HepG2 (cell line): ENCODE results near the gene ZDHHC8. TPM values are rescaled to one million over a fixed set of nuclear protein-coding genes. Genes with fewer than 3 reads are reported as not detected.

Source experiments
- ATF1 ChIP-seq: IDR thresholded peaks from 2 replicates; pipeline ENCODE4 v1.6.1; 2016; ENCODE audit warnings: mild to moderate bottlenecking, control low read depth
- ATRX ChIP-seq: sonication (generic); formaldehyde crosslinking; IDR thresholded peaks from 2 replicates; pipeline ENCODE4 v1.4.0; 2020; ENCODE audit warnings: missing genetic modification reagents, borderline replicate concordance
- CBFB ChIP-seq: sonication (generic); formaldehyde crosslinking; IDR thresholded peaks from 2 replicates; pipeline ENCODE4 v1.4.0; 2020; ENCODE audit warnings: missing genetic modification reagents
- FOXJ3 ChIP-seq: sonication (generic); formaldehyde crosslinking; IDR thresholded peaks from 2 replicates; pipeline ENCODE4 v1.4.0; 2020; ENCODE audit warnings: missing genetic modification reagents, mild to moderate bottlenecking, borderline replicate concordance
- IKZF4 ChIP-seq: sonication (generic); formaldehyde crosslinking; IDR thresholded peaks from 2 replicates; pipeline ENCODE4 v1.5.1; 2020; ENCODE audit warnings: borderline replicate concordance, mild to moderate bottlenecking, low read depth, missing genetic modification reagents; ENCODE audit errors: not compliant biosample characterization
- RBM22 ChIP-seq: fragments of 200-400 bp; formaldehyde crosslinking; optimal IDR thresholded peaks from 2 replicates; pipeline ENCODE3; 2017; ENCODE audit warnings: mild to moderate bottlenecking, low read length, moderate library complexity
- REST ChIP-seq, 2 experiments: IDR thresholded peaks; 2 replicates each; pipeline ENCODE4 v1.6.1; 2011 to 2012; ENCODE audit warnings: low read length in 2 of 2, borderline replicate concordance in 1 of 2, low read depth in 1 of 2, mild to moderate bottlenecking in 1 of 2, moderate library complexity in 1 of 2
- REXO4 ChIP-seq: sonication (generic); formaldehyde crosslinking; IDR thresholded peaks from 2 replicates; pipeline ENCODE4 v1.8.0; 2022; ENCODE audit warnings: missing genetic modification reagents, mild to moderate bottlenecking, borderline replicate concordance
- SRSF1 ChIP-seq: fragments of 200-400 bp; formaldehyde crosslinking; optimal IDR thresholded peaks from 2 replicates; pipeline ENCODE3; 2017; ENCODE audit warnings: mild to moderate bottlenecking, low read depth, low read length, moderate library complexity
- ZFP36 ChIP-seq: fragments of 150-350 bp; IDR thresholded peaks from 2 replicates; pipeline ENCODE4 v1.6.1; 2018; ENCODE audit warnings: borderline replicate concordance, low read length, low read depth; ENCODE audit not compliant: partially characterized antibody
- ZFP91 ChIP-seq: sonication (generic); formaldehyde crosslinking; IDR thresholded peaks from 2 replicates; pipeline ENCODE4 v1.9.0; 2022; ENCODE audit warnings: missing genetic modification reagents, mild to moderate bottlenecking, borderline replicate concordance
- ZFY ChIP-seq: sonication (generic); formaldehyde crosslinking; IDR thresholded peaks from 2 replicates; pipeline ENCODE4 v1.4.0; 2020; ENCODE audit warnings: missing genetic modification reagents
- ZGPAT ChIP-seq: IDR thresholded peaks from 2 replicates; pipeline ENCODE4 v1.6.1; 2016; ENCODE audit warnings: mild to moderate bottlenecking
- ZNF513 ChIP-seq: sonication (generic); formaldehyde crosslinking; conservative IDR thresholded peaks from 2 replicates; pipeline ENCODE4 v1.5.0; 2020; ENCODE audit warnings: missing genetic modification reagents
- ZNF569 ChIP-seq: sonication (generic); formaldehyde crosslinking; IDR thresholded peaks from 2 replicates; pipeline ENCODE4 v1.5.0; 2020; ENCODE audit warnings: mild to moderate bottlenecking, missing genetic modification reagents, moderate library complexity, borderline replicate concordance
- ZNF770 ChIP-seq: sonication (generic); formaldehyde crosslinking; IDR thresholded peaks from 2 replicates; pipeline ENCODE4 v1.5.0; 2020; ENCODE audit warnings: mild to moderate bottlenecking, missing genetic modification reagents
- ZNF776 ChIP-seq: sonication (generic); formaldehyde crosslinking; IDR thresholded peaks from 2 replicates; pipeline ENCODE4 v1.4.0; 2020; ENCODE audit warnings: mild to moderate bottlenecking, missing genetic modification reagents
- ZNF780A ChIP-seq: sonication (generic); formaldehyde crosslinking; IDR thresholded peaks from 2 replicates; pipeline ENCODE4 v1.8.0; 2022; ENCODE audit warnings: mild to moderate bottlenecking, missing genetic modification reagents, moderate library complexity
- polyA plus RNA-seq, 8 experiments: library from polyadenylated mRNA; depleted of rRNA in 3 of 8; stranded (reverse) in 7 of 8; unstranded in 1 of 8; fragments of >200 nt; fragmentation: Illumina TruSeq in 4 of 8; extraction: Trizol in 4 of 8; gene quantifications; 2 replicates each; pipeline versions ENCODE4 v1.2.1 to v1.2.3, GENCODE V29; 2011 to 2016; ENCODE audit warnings: low read depth in 4 of 8, missing spikeins in 1 of 8, mixed read lengths in 1 of 8; ENCODE audit not compliant: insufficient read depth in 1 of 8
- total RNA-seq, 5 experiments: library from RNA; depleted of rRNA; stranded (reverse); fragments of >200 nt; fragmentation: Illumina TruSeq; extraction: Trizol; gene quantifications; 2 replicates each; pipeline ENCODE4 v1.2.3, GENCODE V29; 2016; ENCODE audit warnings: low read depth in 1 of 5

ZDHHC8 gene
- total and polyA plus RNA-seq, 2 of the 13 experiments (the other 11 are each of a cell fraction or from before 2014, with no cell fraction given): 7.5 to 21.3 TPM

GRCh38 chr22:20115691-20116375 is 15.8 kb upstream of the ZDHHC8 start, which contains the start of gene RANBP1 (continued):
- TF ChIP-seq ZFP91 (no peak), CBFB (CRISPR knock-in tag) (no peak), RBM22 (no peak), ZNF776 (CRISPR knock-in tag) (no peak), FOXJ3 (CRISPR knock-in tag) (no peak), ZNF780A (CRISPR knock-in tag) (no peak), REST (IDR thresholded peaks at IDR 0.05; ENCODE audit: borderline replicate concordance in 1 of 2, low read depth in 1 of 2, low read length in 2 of 2) (no peak), REXO4 (CRISPR knock-in tag) (no peak), ATF1 (no peak), ZNF770 (no peak), ZGPAT (CRISPR knock-in tag) (no peak), ZNF513 (CRISPR knock-in tag) (no peak), ZFY (CRISPR knock-in tag) (no peak), IKZF4 (CRISPR knock-in tag) (no peak), ZFP36 (no peak), SRSF1 (peak; percentile 17), ATRX (CRISPR knock-in tag) (no peak), ZNF569 (CRISPR knock-in tag) (no peak)
